ENCODE results near the gene OPN1SW.

DNA sequence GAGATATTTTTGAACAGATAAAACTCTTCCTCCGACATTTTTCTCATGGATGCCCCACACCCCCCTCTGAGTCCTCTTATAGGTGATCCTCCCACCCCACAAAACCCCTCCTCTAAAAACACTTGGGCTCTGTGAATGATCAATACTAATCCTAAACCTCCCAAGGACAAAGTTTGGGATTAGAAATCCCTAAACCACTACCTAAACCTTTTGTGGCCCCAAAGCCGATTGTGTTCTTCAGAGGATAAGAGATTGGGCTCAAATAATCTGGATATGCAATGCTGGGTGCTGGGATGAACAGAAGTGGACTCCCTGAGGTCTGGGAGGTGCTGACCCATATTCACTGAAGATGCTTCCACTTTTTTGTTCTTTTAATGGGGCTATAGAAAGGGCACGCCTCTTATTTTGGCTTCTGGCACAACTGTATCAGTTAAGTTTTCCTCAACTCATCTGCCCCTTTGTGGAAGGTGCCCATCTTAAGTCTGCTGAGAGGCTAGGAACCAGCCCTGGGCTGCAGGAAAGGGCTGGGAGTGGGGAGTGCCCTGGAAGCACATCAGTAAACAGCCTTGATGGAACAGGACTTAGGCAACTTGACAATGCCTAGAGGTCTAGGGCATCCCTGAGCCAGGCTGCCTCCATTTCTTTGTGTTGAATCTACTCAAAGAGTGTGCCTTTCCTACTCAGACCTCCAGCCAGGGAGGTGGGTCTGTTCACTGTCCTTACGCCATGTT lies at the start of gene OPN1SW:
- TF ChIP-seq, protein P1, sequence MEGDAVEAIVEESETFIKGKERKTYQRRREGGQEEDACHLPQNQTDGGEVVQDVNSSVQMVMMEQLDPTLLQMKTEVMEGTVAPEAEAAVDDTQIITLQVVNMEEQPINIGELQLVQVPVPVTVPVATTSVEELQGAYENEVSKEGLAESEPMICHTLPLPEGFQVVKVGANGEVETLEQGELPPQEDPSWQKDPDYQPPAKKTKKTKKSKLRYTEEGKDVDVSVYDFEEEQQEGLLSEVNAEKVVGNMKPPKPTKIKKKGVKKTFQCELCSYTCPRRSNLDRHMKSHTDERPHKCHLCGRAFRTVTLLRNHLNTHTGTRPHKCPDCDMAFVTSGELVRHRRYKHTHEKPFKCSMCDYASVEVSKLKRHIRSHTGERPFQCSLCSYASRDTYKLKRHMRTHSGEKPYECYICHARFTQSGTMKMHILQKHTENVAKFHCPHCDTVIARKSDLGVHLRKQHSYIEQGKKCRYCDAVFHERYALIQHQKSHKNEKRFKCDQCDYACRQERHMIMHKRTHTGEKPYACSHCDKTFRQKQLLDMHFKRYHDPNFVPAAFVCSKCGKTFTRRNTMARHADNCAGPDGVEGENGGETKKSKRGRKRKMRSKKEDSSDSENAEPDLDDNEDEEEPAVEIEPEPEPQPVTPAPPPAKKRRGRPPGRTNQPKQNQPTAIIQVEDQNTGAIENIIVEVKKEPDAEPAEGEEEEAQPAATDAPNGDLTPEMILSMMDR (IDR thresholded peaks at IDR 0.05): no peak
- TF ChIP-seq POLR2A (IDR thresholded peaks at IDR 0.05): no peak
